ENCODE data around the gene LPCAT1.
A peak's percentile ranks its signal among the peaks of the same experiment; 100 is the strongest.
"Not testable (repeated sequence)": the region's sequence is repeated elsewhere in the genome, so short reads cannot be mapped to it uniquely, and the experiment has no call there.

LPCAT1 gene

GRCh38 chr5:1523793-1524480 is at the start of gene LPCAT1:
Gene LPCAT1, minus strand, starts transcription at chr5:1523960. Its CDS starts 116 bp downstream, at chr5:1523844.
- DNase-seq (ENCODE audit: low read depth): peak; percentile 75

- DNase-seq (ENCODE audit: low read depth): not testable (repeated sequence)
Observed at GRCh38 chr5:1571875-1572274, 48.1 kb upstream of the LPCAT1 start.

- no peak for DNase-seq (ENCODE audit: low read depth)
Observed at GRCh38 chr5:1570975-1571374, 47.2 kb upstream of the LPCAT1 start.

GRCh38 chr5:1568201-1568979 is 44.6 kb upstream of the LPCAT1 start:
- peak; percentile 90 for DNase-seq (ENCODE audit: low read depth)

- not testable (repeated sequence) for DNase-seq (ENCODE audit: low read depth)
Observed at GRCh38 chr5:1567527-1568200, 43.9 kb upstream of the LPCAT1 start.

GRCh38 chr5:1565737-1566734 is 42.3 kb upstream of the LPCAT1 start:
- DNase-seq (ENCODE audit: low read depth): no peak

GRCh38 chr5:1564824-1565736 is 41.3 kb upstream of the LPCAT1 start:
- DNase-seq (ENCODE audit: low read depth): no peak

- DNase-seq (ENCODE audit: low read depth): peak; percentile 60
Observed at GRCh38 chr5:1564182-1564748, 40.5 kb upstream of the LPCAT1 start.

GRCh38 chr5:1563617-1564181 is 39.9 kb upstream of the LPCAT1 start:
- no peak for DNase-seq (ENCODE audit: low read depth)

- DNase-seq (ENCODE audit: low read depth): no peak
Observed at GRCh38 chr5:1563051-1563461, 39.3 kb upstream of the LPCAT1 start.

GRCh38 chr5:1562599-1562998 is 38.8 kb upstream of the LPCAT1 start:
- no peak for DNase-seq (ENCODE audit: low read depth)

- no peak for DNase-seq (ENCODE audit: low read depth)
Observed at GRCh38 chr5:1561402-1561929, 37.7 kb upstream of the LPCAT1 start.

GRCh38 chr5:1560499-1560898 is 36.7 kb upstream of the LPCAT1 start:
- not testable (repeated sequence) for DNase-seq (ENCODE audit: low read depth)

GRCh38 chr5:1558944-1559343 is 35.2 kb upstream of the LPCAT1 start:
- no peak for DNase-seq (ENCODE audit: low read depth)

- DNase-seq (ENCODE audit: low read depth): no peak
Observed at GRCh38 chr5:1557114-1557873, 33.5 kb upstream of the LPCAT1 start.

- no peak for DNase-seq (ENCODE audit: low read depth)
Observed at GRCh38 chr5:1555808-1556731, 32.3 kb upstream of the LPCAT1 start.

GRCh38 chr5:1555011-1555807 is 31.4 kb upstream of the LPCAT1 start:
- DNase-seq (ENCODE audit: low read depth): peak; percentile 65
